Liver (tissue), 9 donors: ENCODE data around the gene MINDY1. TPM values are rescaled to one million over a fixed set of nuclear protein-coding genes. Genes with fewer than 3 reads are reported as not detected.

Source experiments
- DNase-seq: peaks from one replicate; pipeline ENCODE4 v3.0.0-alpha.2; 2017; ENCODE audit warnings: low spot score
- H3K27ac ChIP-seq, 2 donors: one replicate each; pipeline ENCODE4 v1.7.0; 2013; ENCODE audit warnings: inconsistent platforms in 2 of 2, low read length in 2 of 2, control low read depth in 1 of 2, low read depth in 1 of 2, mild to moderate bottlenecking in 1 of 2
- H3K27me3 ChIP-seq, 4 donors: one replicate each; pipeline versions ENCODE4 v1.6.1 to v1.7.0; 2013; ENCODE audit warnings: low read length in 3 of 4, inconsistent platforms in 1 of 4, mild to moderate bottlenecking in 1 of 4, moderate library complexity in 1 of 4; ENCODE audit not compliant: control insufficient read depth in 4 of 4, insufficient read depth in 4 of 4
- H3K36me3 ChIP-seq, 4 donors: one replicate each; pipeline versions ENCODE4 v1.6.1 to v1.7.0; 2013; ENCODE audit warnings: low read length in 3 of 4, mild to moderate bottlenecking in 3 of 4, low read depth in 1 of 4, moderate library complexity in 1 of 4; ENCODE audit not compliant: control insufficient read depth in 4 of 4, insufficient read depth in 3 of 4
- H3K4me1 ChIP-seq, 4 donors: one replicate each; pipeline versions ENCODE4 v1.6.1 to v1.7.0; 2013; ENCODE audit warnings: low read length in 3 of 4, mild to moderate bottlenecking in 3 of 4, moderate library complexity in 1 of 4; ENCODE audit not compliant: control insufficient read depth in 4 of 4, insufficient read depth in 4 of 4
- H3K4me3 ChIP-seq, 3 donors: one replicate each; pipeline versions ENCODE4 v1.6.1 to v1.7.0; 2013; ENCODE audit warnings: low read length in 3 of 3, control low read depth in 1 of 3, low read depth in 1 of 3, mild to moderate bottlenecking in 1 of 3
- H3K9ac ChIP-seq, 2 donors: one replicate each; pipeline ENCODE4 v1.7.0; 2013; ENCODE audit warnings: low read length in 2 of 2, mild to moderate bottlenecking in 2 of 2, moderate library complexity in 2 of 2, control low read depth in 1 of 2, low read depth in 1 of 2
- H3K9me3 ChIP-seq, 4 donors: one replicate each; pipeline versions ENCODE4 v1.6.1 to v1.7.0; 2013; ENCODE audit warnings: low read length in 3 of 4; ENCODE audit not compliant: control insufficient read depth in 4 of 4
- EGR1 ChIP-seq, 2 donors: IDR thresholded peaks; 2 replicates each; pipeline ENCODE4 v1.6.1; 2016 to 2018; ENCODE audit warnings: antibody characterized with exemption in 2 of 2, low read depth in 2 of 2
- FOXA1 ChIP-seq: IDR thresholded peaks from 2 replicates; pipeline ENCODE4 v1.6.1; 2016; ENCODE audit warnings: antibody characterized with exemption
- FOXA2 ChIP-seq: IDR thresholded peaks from 2 replicates; pipeline ENCODE4 v1.6.1; 2016; ENCODE audit warnings: antibody characterized with exemption
- GABPA ChIP-seq, 2 donors: IDR thresholded peaks in 1 of 2; conservative IDR thresholded peaks in 1 of 2; 2 replicates each; pipeline ENCODE4 v1.6.1; 2016; ENCODE audit warnings: antibody characterized with exemption in 2 of 2, mild to moderate bottlenecking in 1 of 2, moderate library complexity in 1 of 2
- HNF4A ChIP-seq, 2 donors: conservative IDR thresholded peaks; 2 replicates each; pipeline ENCODE4 v1.6.1; 2016; ENCODE audit warnings: antibody characterized with exemption in 2 of 2, mild to moderate bottlenecking in 2 of 2
- HNF4G ChIP-seq: IDR thresholded peaks from 2 replicates; pipeline ENCODE4 v1.6.1; 2016; ENCODE audit warnings: antibody characterized with exemption
- JUND ChIP-seq, 2 donors: IDR thresholded peaks; 2 replicates each; pipeline ENCODE4 v1.6.1; 2016; ENCODE audit warnings: antibody characterized with exemption in 2 of 2
- NR2F2 ChIP-seq: IDR thresholded peaks from 2 replicates; pipeline ENCODE4 v1.6.1; 2016; ENCODE audit warnings: antibody characterized with exemption
- RAD21 ChIP-seq, 2 donors: IDR thresholded peaks; 2 replicates each; pipeline ENCODE4 v1.6.1; 2016; ENCODE audit warnings: antibody characterized with exemption in 2 of 2, mild to moderate bottlenecking in 2 of 2
- RXRA ChIP-seq, 2 donors: IDR thresholded peaks; 2 replicates each; pipeline ENCODE4 v1.6.1; 2017 to 2018; ENCODE audit warnings: antibody characterized with exemption in 2 of 2, mild to moderate bottlenecking in 1 of 2
- SP1 ChIP-seq: IDR thresholded peaks from 2 replicates; pipeline ENCODE4 v1.6.1; 2018; ENCODE audit warnings: antibody characterized with exemption, mild to moderate bottlenecking
- TAF1 ChIP-seq: conservative IDR thresholded peaks from 2 replicates; pipeline ENCODE4 v1.6.1; 2016; ENCODE audit warnings: antibody characterized with exemption, mild to moderate bottlenecking
- YY1 ChIP-seq: IDR thresholded peaks from 2 replicates; pipeline ENCODE4 v1.6.1; 2016; ENCODE audit warnings: antibody characterized with exemption, mild to moderate bottlenecking
- WGBS: extraction: QIAGEN DNeasy Blood & Tissue Kit; methylation state at CpG from one replicate; pipeline ENCODE4 v1.1.7; 2013; 5-methylcytosine and 5-hydroxymethylcytosine counted together
- polyA plus RNA-seq, 2 donors: library from polyadenylated mRNA; stranded (reverse) in 1 of 2; unstranded in 1 of 2; fragments of 200-250 nt in 1 of 2; fragments of >200 nt in 1 of 2; fragmentation: Nextera tagmentation in 1 of 2; extraction: Ambion mirVana in 1 of 2; gene quantifications; one replicate each; pipeline versions ENCODE4 v1.2.1 to v1.2.3, GENCODE V29; 2013 to 2015
- total RNA-seq, 2 donors: library from RNA; depleted of rRNA; stranded (reverse); fragments of >200 nt; gene quantifications; one replicate each; pipeline ENCODE4 v1.2.3, GENCODE V29; 2014
- TF ChIP-seq, protein P1 (sequence below): IDR thresholded peaks from 2 replicates; pipeline ENCODE4 v1.6.1; 2016; ENCODE audit warnings: antibody characterized with exemption
- TF ChIP-seq, protein P2 (sequence below): IDR thresholded peaks from 2 replicates; pipeline ENCODE4 v1.6.1; 2016; ENCODE audit warnings: antibody characterized with exemption, mild to moderate bottlenecking
- TF ChIP-seq, protein P3 (sequence below): IDR thresholded peaks from 2 replicates; pipeline ENCODE4 v1.6.1; 2016; ENCODE audit warnings: antibody characterized with exemption
- TF ChIP-seq, protein P4 (sequence below): IDR thresholded peaks from 2 replicates; pipeline ENCODE4 v1.6.1; 2016; ENCODE audit warnings: antibody characterized with exemption
- TF ChIP-seq, protein P5 (sequence below): fragments of 150-350 bp; IDR thresholded peaks from 2 replicates; pipeline ENCODE4 v1.5.1; 2017; ENCODE audit warnings: improper control_type of control experiment, low read depth, low read length; ENCODE audit not compliant: missing input control
- donor health status: healthy.
- donor health status: healthy.
- donor health status: healthy.
- donor health status: healthy.
- donor health status: healthy.

MINDY1 gene
- total and polyA plus RNA-seq, 4 donors = 7.3 to 21.3 (median 9.0) TPM

DNA sequence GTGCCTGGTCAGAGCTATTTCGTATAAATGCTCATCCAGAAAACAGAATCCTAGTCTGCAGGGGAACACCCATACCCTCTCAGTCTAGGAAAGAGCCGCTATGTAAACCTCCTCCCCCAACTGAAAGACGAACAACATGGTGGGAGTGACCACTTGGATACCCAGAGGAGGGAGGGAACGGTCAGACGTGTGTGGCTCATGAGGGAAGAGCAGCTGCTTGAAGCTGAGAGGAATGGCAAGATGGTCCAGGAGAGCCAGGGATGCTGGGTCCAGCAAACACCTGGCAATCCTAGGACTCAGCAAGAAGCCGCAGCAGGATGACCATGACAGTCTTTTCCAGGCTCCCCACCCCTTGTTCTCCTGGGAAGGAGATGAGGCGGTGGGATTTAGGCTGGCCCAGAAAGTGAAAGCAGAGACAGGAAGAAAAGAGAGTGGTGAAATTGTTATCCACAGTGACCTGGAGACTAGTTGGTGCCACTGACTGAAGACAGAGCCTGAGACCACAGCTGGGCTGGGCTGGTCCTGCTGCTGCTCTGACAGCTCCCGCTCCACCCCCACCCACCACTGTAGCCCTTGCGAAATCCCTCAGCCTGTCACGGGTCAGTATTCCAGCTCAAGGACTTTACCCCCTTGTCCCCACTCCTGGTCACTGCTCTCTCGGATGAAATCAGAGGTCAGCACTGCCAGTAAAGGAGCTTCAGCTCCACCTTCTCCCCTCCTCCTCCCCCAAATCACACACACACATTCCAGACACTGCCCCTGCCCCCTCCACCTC is 35.7 kb downstream of the MINDY1 start:
- WGBS = 21% methylated on average over 11 of the region's 11 CpGs
- peak; percentile 76 for DNase-seq
- H3K27ac ChIP-seq = peak overlapping the region; percentile 89 to 90
- no peaks in the 10 kb centered on the region for H3K9me3 ChIP-seq
- no peaks in the 10 kb centered on the region for H3K27me3 ChIP-seq
- H3K9ac ChIP-seq = no peak overlapping the region
- peaks cover 16 to 31% (median 28%) of the 10 kb centered on the region in 4 donors for H3K36me3 ChIP-seq
- H3K4me3 ChIP-seq = peak overlapping the region; percentile 31 to 86 (median 45)
- peaks cover 7 to 59% (median 43%) of the 10 kb centered on the region in 4 donors for H3K4me1 ChIP-seq
- TF ChIP-seq GABPA (IDR thresholded peaks at IDR 0.05 in 1 of 2, conservative IDR thresholded peaks at IDR 0.05 in 1 of 2) = peak in 1 of 2 donors; percentile 66
- peak; percentile 88 to 96 for TF ChIP-seq JUND (IDR thresholded peaks at IDR 0.05)
- peak; percentile 100 for TF ChIP-seq RXRA (IDR thresholded peaks at IDR 0.05)
- TF ChIP-seq HNF4G = peak; percentile 100
- TF ChIP-seq, protein P1, sequence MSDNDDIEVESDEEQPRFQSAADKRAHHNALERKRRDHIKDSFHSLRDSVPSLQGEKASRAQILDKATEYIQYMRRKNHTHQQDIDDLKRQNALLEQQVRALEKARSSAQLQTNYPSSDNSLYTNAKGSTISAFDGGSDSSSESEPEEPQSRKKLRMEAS = peak; percentile 89
- peak; percentile 99 to 100 for TF ChIP-seq HNF4A (conservative IDR thresholded peaks at IDR 0.05)
- peak; percentile 97 for TF ChIP-seq SP1
- peak; percentile 36 to 50 for TF ChIP-seq RAD21 (IDR thresholded peaks at IDR 0.05)
- peak in 1 of 2 donors; percentile 63 for TF ChIP-seq EGR1 (IDR thresholded peaks at IDR 0.05; ENCODE audit: low read depth in 2 of 2)
- peak; percentile 98 for TF ChIP-seq NR2F2
- TF ChIP-seq, protein P2, sequence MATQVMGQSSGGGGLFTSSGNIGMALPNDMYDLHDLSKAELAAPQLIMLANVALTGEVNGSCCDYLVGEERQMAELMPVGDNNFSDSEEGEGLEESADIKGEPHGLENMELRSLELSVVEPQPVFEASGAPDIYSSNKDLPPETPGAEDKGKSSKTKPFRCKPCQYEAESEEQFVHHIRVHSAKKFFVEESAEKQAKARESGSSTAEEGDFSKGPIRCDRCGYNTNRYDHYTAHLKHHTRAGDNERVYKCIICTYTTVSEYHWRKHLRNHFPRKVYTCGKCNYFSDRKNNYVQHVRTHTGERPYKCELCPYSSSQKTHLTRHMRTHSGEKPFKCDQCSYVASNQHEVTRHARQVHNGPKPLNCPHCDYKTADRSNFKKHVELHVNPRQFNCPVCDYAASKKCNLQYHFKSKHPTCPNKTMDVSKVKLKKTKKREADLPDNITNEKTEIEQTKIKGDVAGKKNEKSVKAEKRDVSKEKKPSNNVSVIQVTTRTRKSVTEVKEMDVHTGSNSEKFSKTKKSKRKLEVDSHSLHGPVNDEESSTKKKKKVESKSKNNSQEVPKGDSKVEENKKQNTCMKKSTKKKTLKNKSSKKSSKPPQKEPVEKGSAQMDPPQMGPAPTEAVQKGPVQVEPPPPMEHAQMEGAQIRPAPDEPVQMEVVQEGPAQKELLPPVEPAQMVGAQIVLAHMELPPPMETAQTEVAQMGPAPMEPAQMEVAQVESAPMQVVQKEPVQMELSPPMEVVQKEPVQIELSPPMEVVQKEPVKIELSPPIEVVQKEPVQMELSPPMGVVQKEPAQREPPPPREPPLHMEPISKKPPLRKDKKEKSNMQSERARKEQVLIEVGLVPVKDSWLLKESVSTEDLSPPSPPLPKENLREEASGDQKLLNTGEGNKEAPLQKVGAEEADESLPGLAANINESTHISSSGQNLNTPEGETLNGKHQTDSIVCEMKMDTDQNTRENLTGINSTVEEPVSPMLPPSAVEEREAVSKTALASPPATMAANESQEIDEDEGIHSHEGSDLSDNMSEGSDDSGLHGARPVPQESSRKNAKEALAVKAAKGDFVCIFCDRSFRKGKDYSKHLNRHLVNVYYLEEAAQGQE = peak; percentile 80
- no peak for TF ChIP-seq YY1
- TF ChIP-seq FOXA2 = peak; percentile 65
- TF ChIP-seq, protein P3, sequence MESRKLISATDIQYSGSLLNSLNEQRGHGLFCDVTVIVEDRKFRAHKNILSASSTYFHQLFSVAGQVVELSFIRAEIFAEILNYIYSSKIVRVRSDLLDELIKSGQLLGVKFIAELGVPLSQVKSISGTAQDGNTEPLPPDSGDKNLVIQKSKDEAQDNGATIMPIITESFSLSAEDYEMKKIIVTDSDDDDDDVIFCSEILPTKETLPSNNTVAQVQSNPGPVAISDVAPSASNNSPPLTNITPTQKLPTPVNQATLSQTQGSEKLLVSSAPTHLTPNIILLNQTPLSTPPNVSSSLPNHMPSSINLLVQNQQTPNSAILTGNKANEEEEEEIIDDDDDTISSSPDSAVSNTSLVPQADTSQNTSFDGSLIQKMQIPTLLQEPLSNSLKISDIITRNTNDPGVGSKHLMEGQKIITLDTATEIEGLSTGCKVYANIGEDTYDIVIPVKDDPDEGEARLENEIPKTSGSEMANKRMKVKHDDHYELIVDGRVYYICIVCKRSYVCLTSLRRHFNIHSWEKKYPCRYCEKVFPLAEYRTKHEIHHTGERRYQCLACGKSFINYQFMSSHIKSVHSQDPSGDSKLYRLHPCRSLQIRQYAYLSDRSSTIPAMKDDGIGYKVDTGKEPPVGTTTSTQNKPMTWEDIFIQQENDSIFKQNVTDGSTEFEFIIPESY = peak; percentile 91
- TF ChIP-seq, protein P4, sequence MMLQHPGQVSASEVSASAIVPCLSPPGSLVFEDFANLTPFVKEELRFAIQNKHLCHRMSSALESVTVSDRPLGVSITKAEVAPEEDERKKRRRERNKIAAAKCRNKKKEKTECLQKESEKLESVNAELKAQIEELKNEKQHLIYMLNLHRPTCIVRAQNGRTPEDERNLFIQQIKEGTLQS = peak; percentile 84
- TF ChIP-seq TAF1 = no peak
- TF ChIP-seq, protein P5, sequence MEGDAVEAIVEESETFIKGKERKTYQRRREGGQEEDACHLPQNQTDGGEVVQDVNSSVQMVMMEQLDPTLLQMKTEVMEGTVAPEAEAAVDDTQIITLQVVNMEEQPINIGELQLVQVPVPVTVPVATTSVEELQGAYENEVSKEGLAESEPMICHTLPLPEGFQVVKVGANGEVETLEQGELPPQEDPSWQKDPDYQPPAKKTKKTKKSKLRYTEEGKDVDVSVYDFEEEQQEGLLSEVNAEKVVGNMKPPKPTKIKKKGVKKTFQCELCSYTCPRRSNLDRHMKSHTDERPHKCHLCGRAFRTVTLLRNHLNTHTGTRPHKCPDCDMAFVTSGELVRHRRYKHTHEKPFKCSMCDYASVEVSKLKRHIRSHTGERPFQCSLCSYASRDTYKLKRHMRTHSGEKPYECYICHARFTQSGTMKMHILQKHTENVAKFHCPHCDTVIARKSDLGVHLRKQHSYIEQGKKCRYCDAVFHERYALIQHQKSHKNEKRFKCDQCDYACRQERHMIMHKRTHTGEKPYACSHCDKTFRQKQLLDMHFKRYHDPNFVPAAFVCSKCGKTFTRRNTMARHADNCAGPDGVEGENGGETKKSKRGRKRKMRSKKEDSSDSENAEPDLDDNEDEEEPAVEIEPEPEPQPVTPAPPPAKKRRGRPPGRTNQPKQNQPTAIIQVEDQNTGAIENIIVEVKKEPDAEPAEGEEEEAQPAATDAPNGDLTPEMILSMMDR = no peak
- peak; percentile 68 for TF ChIP-seq FOXA1
